A549 treated with CpdA at 1 μM for 4 hours (cell line): ENCODE results near the gene KCTD15. TPM values are rescaled to one million over a fixed set of nuclear protein-coding genes. Genes with fewer than 3 reads are reported as not detected.

Experiments
- total RNA-seq: library from RNA; stranded (reverse); fragments of 200-300 nt; extraction: Qiagen RNA extraction; gene quantifications from 5 replicates; pipeline ENCODE4 v1.2.3, GENCODE V29; 2022; ENCODE audit warnings: low read depth

The KCTD15 gene, protein sequence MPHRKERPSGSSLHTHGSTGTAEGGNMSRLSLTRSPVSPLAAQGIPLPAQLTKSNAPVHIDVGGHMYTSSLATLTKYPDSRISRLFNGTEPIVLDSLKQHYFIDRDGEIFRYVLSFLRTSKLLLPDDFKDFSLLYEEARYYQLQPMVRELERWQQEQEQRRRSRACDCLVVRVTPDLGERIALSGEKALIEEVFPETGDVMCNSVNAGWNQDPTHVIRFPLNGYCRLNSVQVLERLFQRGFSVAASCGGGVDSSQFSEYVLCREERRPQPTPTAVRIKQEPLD
- total RNA-seq, result 52.4 to 69.7 TPM (median 64.3 TPM) in 5 replicates

GRCh38 chr19:33796164-33796875, at the start of gene KCTD15:
Gene KCTD15 (plus strand): TSS chr19:33796870. CDS start chr19:33800455, 3,585 bp downstream.

Other genes starting within 250 kb of the KCTD15 start
- gene CHST8, start 174.9 kb upstream of the KCTD15 start, total RNA-seq, result 0.22 to 0.45 TPM in 2 of 5 replicates, not detected in the others